WTC11 (cell line): ENCODE data around the gene TNS2. TPM values are rescaled to one million over a fixed set of nuclear protein-coding genes. Genes with fewer than 3 reads are reported as not detected.
A peak's percentile ranks its signal among the peaks of the same experiment; 100 is the strongest.

Experiments
- ATAC-seq: fragments of 200-7000 bp; cut with Tn5 transposase; 2 replicates; pipeline ENCODE4 v1.10.0; 2021; ENCODE audit warnings: mild to moderate bottlenecking, moderate library complexity
- CTCF ChIA-PET: fragments of 300-600 bp; sonication (Branson Sonifier 250); formaldehyde crosslinking; loops from one replicate; lab custom pipeline; 2021; ENCODE audit warnings: antibody characterized with exemption; lab: Charles Lee
- POLR2A ChIA-PET: fragments of 350-600 bp; sonication (Branson Sonifier 250); formaldehyde crosslinking; loops from one replicate; lab custom pipeline; 2021; ENCODE audit warnings: antibody characterized with exemption; lab: Charles Lee
- DNase-seq: peaks from one replicate; pipeline ENCODE4 v3.0.0; 2021; ENCODE audit warnings: low spot score
- H3K27ac Mint-ChIP-seq: 2 replicates; pipeline ENCODE4 v1.8.0; 2021; ENCODE audit warnings: mixed read lengths
- H3K27me3 Mint-ChIP-seq: 2 replicates; pipeline ENCODE4 v1.8.0; 2021; ENCODE audit warnings: low read depth, mild to moderate bottlenecking, moderate library complexity, mixed read lengths
- H3K36me3 Mint-ChIP-seq: 2 replicates; pipeline ENCODE4 v1.8.0; 2021; ENCODE audit warnings: mixed read lengths
- H3K4me1 Mint-ChIP-seq: 2 replicates; pipeline ENCODE4 v1.8.0; 2022; ENCODE audit warnings: mixed read lengths
- H3K4me3 Mint-ChIP-seq: 2 replicates; pipeline ENCODE4 v1.8.0; 2021; ENCODE audit warnings: mild to moderate bottlenecking, moderate library complexity, mixed read lengths
- H3K9me3 Mint-ChIP-seq: 2 replicates; pipeline ENCODE4 v1.8.0; 2021; ENCODE audit warnings: mixed read lengths
- CBFB ChIP-seq: sonication (generic); formaldehyde crosslinking; IDR thresholded peaks from 2 replicates; pipeline ENCODE4 v1.8.1; 2022; ENCODE audit warnings: mild to moderate bottlenecking, low read depth, missing genetic modification reagents
- CREM ChIP-seq: sonication (generic); formaldehyde crosslinking; IDR thresholded peaks from 2 replicates; pipeline ENCODE4 v1.8.1; 2022; ENCODE audit warnings: mild to moderate bottlenecking, missing genetic modification reagents, moderate library complexity
- ESRRA ChIP-seq: sonication (generic); formaldehyde crosslinking; IDR thresholded peaks from 2 replicates; pipeline ENCODE4 v1.8.1; 2022; ENCODE audit warnings: mild to moderate bottlenecking, missing genetic modification reagents, borderline replicate concordance
- ETV6 ChIP-seq: sonication (generic); formaldehyde crosslinking; IDR thresholded peaks from 2 replicates; pipeline ENCODE4 v1.8.1; 2022; ENCODE audit warnings: mild to moderate bottlenecking, missing genetic modification reagents
- GABPB1 ChIP-seq: sonication (generic); formaldehyde crosslinking; IDR thresholded peaks from 2 replicates; pipeline ENCODE4 v1.8.1; 2023; ENCODE audit warnings: mild to moderate bottlenecking, missing genetic modification reagents
- GRHL2 ChIP-seq: fragments of 250-450 bp; sonication (Bioruptor Pico); IDR thresholded peaks from 2 replicates; pipeline ENCODE4 v1.8.0; 2022; ENCODE audit warnings: mild to moderate bottlenecking, moderate library complexity; ENCODE audit not compliant: insufficient replicate concordance, severe bottlenecking
- MYBL2 ChIP-seq: sonication (generic); formaldehyde crosslinking; IDR thresholded peaks from 2 replicates; pipeline ENCODE4 v1.8.1; 2023; ENCODE audit warnings: mild to moderate bottlenecking, moderate library complexity, missing genetic modification reagents
- NFATC4 ChIP-seq: fragments of 250-450 bp; sonication (Bioruptor Pico); IDR thresholded peaks from 2 replicates; pipeline ENCODE4 v1.9.0; 2021; ENCODE audit warnings: mild to moderate bottlenecking
- NR1H2 ChIP-seq: sonication (generic); formaldehyde crosslinking; IDR thresholded peaks from 2 replicates; pipeline ENCODE4 v1.9.0; 2021; ENCODE audit warnings: mild to moderate bottlenecking, moderate library complexity, missing genetic modification reagents
- NR3C1 ChIP-seq: sonication (generic); formaldehyde crosslinking; conservative IDR thresholded peaks from 2 replicates; pipeline ENCODE4 v1.8.1; 2023; ENCODE audit warnings: low read depth, mild to moderate bottlenecking, missing genetic modification reagents
- RORB ChIP-seq: fragments of 250-450 bp; sonication (Bioruptor Pico); IDR thresholded peaks from 2 replicates; pipeline ENCODE4 v1.9.0; 2021; ENCODE audit warnings: mild to moderate bottlenecking
- TEAD4 ChIP-seq: sonication (generic); formaldehyde crosslinking; IDR thresholded peaks from 2 replicates; pipeline ENCODE4 v1.8.0; 2022; ENCODE audit warnings: mild to moderate bottlenecking, missing genetic modification reagents
- ZNF219 ChIP-seq: sonication (generic); formaldehyde crosslinking; IDR thresholded peaks from 2 replicates; pipeline ENCODE4 v1.8.0; 2023; ENCODE audit warnings: missing genetic modification reagents, mild to moderate bottlenecking, borderline replicate concordance
- ZNF232 ChIP-seq: sonication (generic); formaldehyde crosslinking; IDR thresholded peaks from 2 replicates; pipeline ENCODE4 v1.8.0; 2022; ENCODE audit warnings: mild to moderate bottlenecking, missing genetic modification reagents
- ZNF263 ChIP-seq: sonication (generic); formaldehyde crosslinking; IDR thresholded peaks from 2 replicates; pipeline ENCODE4 v1.8.1; 2022; ENCODE audit warnings: low read depth, mild to moderate bottlenecking, moderate library complexity, missing genetic modification reagents
- ZNF396 ChIP-seq: fragments of 250-450 bp; sonication (Bioruptor Pico); IDR thresholded peaks from 2 replicates; pipeline ENCODE4 v1.8.0; 2021; ENCODE audit warnings: mild to moderate bottlenecking, moderate library complexity, borderline replicate concordance
- total RNA-seq: library from RNA; stranded (reverse); gene quantifications from 3 replicates; pipeline ENCODE4 v1.2.3, GENCODE V29; 2021
- TF ChIP-seq, protein P1 (sequence below): fragments of 250-450 bp; sonication (Bioruptor Pico); conservative IDR thresholded peaks from 2 replicates; pipeline ENCODE4 v1.9.0; 2021; ENCODE audit warnings: mild to moderate bottlenecking
- TF ChIP-seq, protein P2 (sequence below): sonication (generic); formaldehyde crosslinking; IDR thresholded peaks from 2 replicates; pipeline ENCODE4 v1.8.1; 2023; ENCODE audit warnings: mild to moderate bottlenecking, moderate library complexity, missing genetic modification reagents
- TF ChIP-seq, protein P3 (sequence below): sonication (generic); formaldehyde crosslinking; IDR thresholded peaks from 2 replicates; pipeline ENCODE4 v1.8.0; 2023; ENCODE audit warnings: missing genetic modification reagents
- TF ChIP-seq, protein P4 (sequence below): sonication (generic); formaldehyde crosslinking; IDR thresholded peaks from 2 replicates; pipeline ENCODE4 v1.8.1; 2023; ENCODE audit warnings: mild to moderate bottlenecking, missing genetic modification reagents
- TF ChIP-seq, protein P5 (sequence below): fragments of 200-600 bp; IDR thresholded peaks from 2 replicates; pipeline ENCODE4 v1.8.0; 2022; ENCODE audit warnings: antibody characterized with exemption
- TF ChIP-seq, protein P6 (sequence below): sonication (generic); formaldehyde crosslinking; IDR thresholded peaks from 2 replicates; pipeline ENCODE4 v1.8.0; 2022; ENCODE audit warnings: mild to moderate bottlenecking, missing genetic modification reagents
- TF ChIP-seq, protein P7 (sequence below): fragments of 250-450 bp; sonication (Bioruptor Pico); IDR thresholded peaks from 2 replicates; pipeline ENCODE4 v2.1.2; 2022; ENCODE audit warnings: mild to moderate bottlenecking, moderate library complexity

The TNS2 gene
- total RNA-seq, 1 experiment from 2014 or later: 7.7 TPM

DNA sequence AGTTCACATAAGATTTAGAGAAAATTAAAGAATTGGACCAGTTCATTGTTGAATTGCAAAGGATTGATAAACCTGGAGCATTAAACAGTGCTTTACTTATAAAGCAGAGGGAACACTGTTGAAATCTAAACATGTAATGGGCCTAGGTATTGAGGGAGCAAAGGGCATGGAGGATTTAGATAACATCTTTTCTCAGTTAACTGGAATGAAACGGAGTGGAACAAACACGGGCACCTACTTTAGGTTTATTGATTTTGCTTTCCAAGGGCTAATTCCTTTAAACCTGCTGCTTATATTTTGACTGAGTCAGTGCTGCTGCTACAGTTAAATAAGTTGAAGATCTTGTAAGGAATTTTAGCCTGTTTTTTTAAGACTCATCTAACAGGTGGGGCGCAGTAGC lies 38.0 kb upstream of the TNS2 start:
- CTCF ChIA-PET: interaction anchor here (1.1 kb wide), 1 partner anchor 42 kb away, joined by 4 read pairs; no protein-coding TSS in a partner anchor
- no peak for DNase-seq
- H3K27ac Mint-ChIP-seq: peak overlapping the region; percentile 55
- no peak for TF ChIP-seq RORB (CRISPR knock-in tag)
- TF ChIP-seq, protein P1, sequence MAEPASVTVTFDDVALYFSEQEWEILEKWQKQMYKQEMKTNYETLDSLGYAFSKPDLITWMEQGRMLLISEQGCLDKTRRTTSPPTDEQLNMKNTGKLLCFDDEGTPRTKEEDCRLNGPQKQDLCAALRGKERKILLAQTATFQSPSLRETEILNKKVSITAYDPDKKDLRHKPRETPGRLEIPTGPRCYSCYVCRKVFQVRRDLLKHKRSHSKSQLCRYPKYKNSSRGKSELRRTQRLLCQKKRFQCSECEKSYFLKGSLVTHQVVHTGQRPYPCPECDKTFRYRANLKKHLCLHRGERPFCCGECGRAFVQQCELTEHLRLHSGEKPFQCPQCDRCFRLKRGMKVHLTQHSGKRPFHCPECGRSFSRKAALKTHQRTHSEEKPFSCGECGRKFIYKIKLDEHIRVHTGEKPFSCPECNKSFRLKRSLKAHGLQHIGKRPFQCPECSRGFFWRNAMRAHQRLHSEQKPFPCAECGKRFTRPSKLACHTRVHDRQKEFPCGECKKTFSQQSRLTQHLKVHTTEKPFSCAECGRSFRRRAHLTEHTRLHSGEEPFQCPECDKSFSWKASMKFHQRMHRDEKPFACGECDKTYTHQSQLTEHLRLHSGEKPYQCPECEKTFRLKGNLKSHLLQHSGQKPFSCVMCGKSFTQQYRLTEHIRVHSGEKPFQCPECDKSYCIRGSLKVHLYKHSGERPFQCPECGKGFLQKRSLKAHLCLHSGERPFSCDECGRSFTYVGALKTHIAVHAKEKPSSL (CRISPR knock-in tag): no peak
- TF ChIP-seq ZNF263 (CRISPR knock-in tag): no peak
- no peak for TF ChIP-seq NR1H2
- TF ChIP-seq, protein P2, sequence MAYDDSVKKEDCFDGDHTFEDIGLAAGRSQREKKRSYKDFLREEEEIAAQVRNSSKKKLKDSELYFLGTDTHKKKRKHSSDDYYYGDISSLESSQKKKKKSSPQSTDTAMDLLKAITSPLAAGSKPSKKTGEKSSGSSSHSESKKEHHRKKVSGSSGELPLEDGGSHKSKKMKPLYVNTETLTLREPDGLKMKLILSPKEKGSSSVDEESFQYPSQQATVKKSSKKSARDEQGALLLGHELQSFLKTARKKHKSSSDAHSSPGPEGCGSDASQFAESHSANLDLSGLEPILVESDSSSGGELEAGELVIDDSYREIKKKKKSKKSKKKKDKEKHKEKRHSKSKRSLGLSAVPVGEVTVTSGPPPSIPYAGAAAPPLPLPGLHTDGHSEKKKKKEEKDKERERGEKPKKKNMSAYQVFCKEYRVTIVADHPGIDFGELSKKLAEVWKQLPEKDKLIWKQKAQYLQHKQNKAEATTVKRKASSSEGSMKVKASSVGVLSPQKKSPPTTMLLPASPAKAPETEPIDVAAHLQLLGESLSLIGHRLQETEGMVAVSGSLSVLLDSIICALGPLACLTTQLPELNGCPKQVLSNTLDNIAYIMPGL (CRISPR knock-in tag): no peak
- no peak for TF ChIP-seq ZNF396 (CRISPR knock-in tag)
- no peak for TF ChIP-seq CREM
- no peak for TF ChIP-seq ZNF219
- TF ChIP-seq, all 79 proteins: peak for 0
- no peak overlapping the region for H3K4me3 Mint-ChIP-seq
- no peaks in the 10 kb centered on the region for H3K9me3 Mint-ChIP-seq
- H3K36me3 Mint-ChIP-seq: peaks cover 69% of the 10 kb centered on the region
- POLR2A ChIA-PET: no interaction called here
- no peaks in the 10 kb centered on the region for H3K27me3 Mint-ChIP-seq
- peaks cover 43% of the 10 kb centered on the region for H3K4me1 Mint-ChIP-seq
- no peak for ATAC-seq

DNA sequence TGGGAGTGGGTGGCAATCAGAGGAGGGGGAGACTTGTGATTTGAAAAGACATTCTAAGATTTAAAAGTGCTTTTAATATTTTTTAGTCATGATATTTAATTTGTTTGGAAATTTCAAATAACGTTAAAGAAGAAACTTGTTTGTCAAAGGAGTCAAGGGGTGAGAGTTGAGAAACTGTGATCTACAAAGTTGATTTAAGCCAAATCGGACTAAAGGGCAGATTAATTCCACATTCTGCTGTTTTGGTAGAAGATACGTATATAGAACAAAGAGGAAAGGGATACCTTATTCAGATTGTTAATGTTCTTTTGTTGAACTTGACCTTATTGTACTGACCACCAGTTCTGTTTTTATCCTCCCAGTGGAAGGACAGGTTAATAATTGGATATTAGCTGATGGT lies 36.9 kb upstream of the TNS2 start:
- ChIA-PET POLR2A (no interaction called here), CTCF (no interaction called here)
- H3K9me3 Mint-ChIP-seq: no peaks in the 10 kb centered on the region

More for the DNA sequence above, 36.9 kb upstream of the TNS2 start:
- Mint-ChIP-seq H3K36me3 (peaks cover 73% of the 10 kb centered on the region), H3K27me3 (no peaks in the 10 kb centered on the region)
- TF ChIP-seq, protein P3, sequence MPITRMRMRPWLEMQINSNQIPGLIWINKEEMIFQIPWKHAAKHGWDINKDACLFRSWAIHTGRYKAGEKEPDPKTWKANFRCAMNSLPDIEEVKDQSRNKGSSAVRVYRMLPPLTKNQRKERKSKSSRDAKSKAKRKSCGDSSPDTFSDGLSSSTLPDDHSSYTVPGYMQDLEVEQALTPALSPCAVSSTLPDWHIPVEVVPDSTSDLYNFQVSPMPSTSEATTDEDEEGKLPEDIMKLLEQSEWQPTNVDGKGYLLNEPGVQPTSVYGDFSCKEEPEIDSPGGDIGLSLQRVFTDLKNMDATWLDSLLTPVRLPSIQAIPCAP (CRISPR knock-in tag): no peak
- TF ChIP-seq, protein P4, sequence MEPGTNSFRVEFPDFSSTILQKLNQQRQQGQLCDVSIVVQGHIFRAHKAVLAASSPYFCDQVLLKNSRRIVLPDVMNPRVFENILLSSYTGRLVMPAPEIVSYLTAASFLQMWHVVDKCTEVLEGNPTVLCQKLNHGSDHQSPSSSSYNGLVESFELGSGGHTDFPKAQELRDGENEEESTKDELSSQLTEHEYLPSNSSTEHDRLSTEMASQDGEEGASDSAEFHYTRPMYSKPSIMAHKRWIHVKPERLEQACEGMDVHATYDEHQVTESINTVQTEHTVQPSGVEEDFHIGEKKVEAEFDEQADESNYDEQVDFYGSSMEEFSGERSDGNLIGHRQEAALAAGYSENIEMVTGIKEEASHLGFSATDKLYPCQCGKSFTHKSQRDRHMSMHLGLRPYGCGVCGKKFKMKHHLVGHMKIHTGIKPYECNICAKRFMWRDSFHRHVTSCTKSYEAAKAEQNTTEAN (CRISPR knock-in tag): no peak
- TF ChIP-seq NR1H2 (no peak), RORB (CRISPR knock-in tag) (no peak), ZNF232 (CRISPR knock-in tag) (no peak), GABPB1 (CRISPR knock-in tag) (no peak), NFATC4 (CRISPR knock-in tag) (no peak), TEAD4 (CRISPR knock-in tag) (no peak), ESRRA (CRISPR knock-in tag) (no peak), GRHL2 (CRISPR knock-in tag) (no peak), ETV6 (CRISPR knock-in tag) (no peak), MYBL2 (no peak), CBFB (CRISPR knock-in tag) (no peak), NR3C1 (CRISPR knock-in tag) (no peak)
- TF ChIP-seq, protein P5, sequence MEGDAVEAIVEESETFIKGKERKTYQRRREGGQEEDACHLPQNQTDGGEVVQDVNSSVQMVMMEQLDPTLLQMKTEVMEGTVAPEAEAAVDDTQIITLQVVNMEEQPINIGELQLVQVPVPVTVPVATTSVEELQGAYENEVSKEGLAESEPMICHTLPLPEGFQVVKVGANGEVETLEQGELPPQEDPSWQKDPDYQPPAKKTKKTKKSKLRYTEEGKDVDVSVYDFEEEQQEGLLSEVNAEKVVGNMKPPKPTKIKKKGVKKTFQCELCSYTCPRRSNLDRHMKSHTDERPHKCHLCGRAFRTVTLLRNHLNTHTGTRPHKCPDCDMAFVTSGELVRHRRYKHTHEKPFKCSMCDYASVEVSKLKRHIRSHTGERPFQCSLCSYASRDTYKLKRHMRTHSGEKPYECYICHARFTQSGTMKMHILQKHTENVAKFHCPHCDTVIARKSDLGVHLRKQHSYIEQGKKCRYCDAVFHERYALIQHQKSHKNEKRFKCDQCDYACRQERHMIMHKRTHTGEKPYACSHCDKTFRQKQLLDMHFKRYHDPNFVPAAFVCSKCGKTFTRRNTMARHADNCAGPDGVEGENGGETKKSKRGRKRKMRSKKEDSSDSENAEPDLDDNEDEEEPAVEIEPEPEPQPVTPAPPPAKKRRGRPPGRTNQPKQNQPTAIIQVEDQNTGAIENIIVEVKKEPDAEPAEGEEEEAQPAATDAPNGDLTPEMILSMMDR: no peak
- TF ChIP-seq, protein P6, sequence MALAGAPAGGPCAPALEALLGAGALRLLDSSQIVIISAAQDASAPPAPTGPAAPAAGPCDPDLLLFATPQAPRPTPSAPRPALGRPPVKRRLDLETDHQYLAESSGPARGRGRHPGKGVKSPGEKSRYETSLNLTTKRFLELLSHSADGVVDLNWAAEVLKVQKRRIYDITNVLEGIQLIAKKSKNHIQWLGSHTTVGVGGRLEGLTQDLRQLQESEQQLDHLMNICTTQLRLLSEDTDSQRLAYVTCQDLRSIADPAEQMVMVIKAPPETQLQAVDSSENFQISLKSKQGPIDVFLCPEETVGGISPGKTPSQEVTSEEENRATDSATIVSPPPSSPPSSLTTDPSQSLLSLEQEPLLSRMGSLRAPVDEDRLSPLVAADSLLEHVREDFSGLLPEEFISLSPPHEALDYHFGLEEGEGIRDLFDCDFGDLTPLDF (CRISPR knock-in tag): no peak
- TF ChIP-seq, protein P7, sequence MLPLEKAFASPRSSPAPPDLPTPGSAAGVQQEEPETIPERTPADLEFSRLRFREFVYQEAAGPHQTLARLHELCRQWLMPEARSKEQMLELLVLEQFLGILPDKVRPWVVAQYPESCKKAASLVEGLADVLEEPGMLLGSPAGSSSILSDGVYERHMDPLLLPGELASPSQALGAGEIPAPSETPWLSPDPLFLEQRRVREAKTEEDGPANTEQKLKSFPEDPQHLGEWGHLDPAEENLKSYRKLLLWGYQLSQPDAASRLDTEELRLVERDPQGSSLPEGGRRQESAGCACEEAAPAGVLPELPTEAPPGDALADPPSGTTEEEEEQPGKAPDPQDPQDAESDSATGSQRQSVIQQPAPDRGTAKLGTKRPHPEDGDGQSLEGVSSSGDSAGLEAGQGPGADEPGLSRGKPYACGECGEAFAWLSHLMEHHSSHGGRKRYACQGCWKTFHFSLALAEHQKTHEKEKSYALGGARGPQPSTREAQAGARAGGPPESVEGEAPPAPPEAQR: no peak
- TF ChIP-seq, protein P1 (CRISPR knock-in tag): no peak
- TF ChIP-seq, all 79 proteins: peak for 0
- DNase-seq (no peak), ATAC-seq (no peak)
- no peak overlapping the region for H3K27ac Mint-ChIP-seq
- no peak overlapping the region for H3K4me3 Mint-ChIP-seq
- H3K4me1 Mint-ChIP-seq: peaks cover 35% of the 10 kb centered on the region
